Small intestine (tissue), 7 donors: ENCODE measurements around the gene GLTP. TPM values are rescaled to one million over a fixed set of nuclear protein-coding genes. Genes with fewer than 3 reads are reported as not detected.
A peak's percentile ranks its signal among the peaks of the same experiment; 100 is the strongest.

Experiments
- DNase-seq, 2 donors: peaks; one replicate each; pipeline versions ENCODE4 v3.0.0 to v3.0.0-alpha.2; 2013
- FAIRE-seq: peaks from 2 replicates; lab custom pipeline; 2012; peaks lifted over from hg19 to GRCh38; lab: Jason Lieb, UNC
- H3K27ac ChIP-seq, 3 donors: one replicate each; pipeline ENCODE4 v1.5.1; 2013; ENCODE audit warnings: low read length in 2 of 3, mild to moderate bottlenecking in 2 of 3, control low read depth in 1 of 3, inconsistent platforms in 1 of 3, low read depth in 1 of 3, moderate library complexity in 1 of 3
- H3K27me3 ChIP-seq, 3 donors: one replicate each; pipeline ENCODE4 v1.6.1; 2013; ENCODE audit warnings: low read length in 3 of 3, inconsistent platforms in 1 of 3; ENCODE audit not compliant: control insufficient read depth in 3 of 3, insufficient read depth in 3 of 3
- H3K36me3 ChIP-seq, 3 donors: one replicate each; pipeline ENCODE4 v1.6.1; 2013; ENCODE audit warnings: low read length in 3 of 3, inconsistent platforms in 1 of 3, low read depth in 1 of 3, mild to moderate bottlenecking in 1 of 3, moderate library complexity in 1 of 3; ENCODE audit not compliant: control insufficient read depth in 3 of 3, insufficient read depth in 2 of 3
- H3K4me1 ChIP-seq, 3 donors: one replicate each; pipeline ENCODE4 v1.6.1; 2013; ENCODE audit warnings: low read length in 2 of 3, inconsistent platforms in 1 of 3, low read depth in 1 of 3, mild to moderate bottlenecking in 1 of 3, moderate library complexity in 1 of 3; ENCODE audit not compliant: control insufficient read depth in 3 of 3, insufficient read depth in 2 of 3
- H3K4me3 ChIP-seq, 3 donors: one replicate each; pipeline ENCODE4 v1.5.1; 2013; ENCODE audit warnings: low read length in 3 of 3, control low read depth in 1 of 3, inconsistent platforms in 1 of 3, low read depth in 1 of 3, mild to moderate bottlenecking in 1 of 3, moderate library complexity in 1 of 3
- H3K9me3 ChIP-seq, 2 donors: one replicate each; pipeline ENCODE4 v1.6.1; 2013; ENCODE audit warnings: low read depth in 1 of 2, low read length in 1 of 2; ENCODE audit not compliant: control insufficient read depth in 2 of 2, insufficient read depth in 1 of 2
- WGBS, 3 donors: extraction: QIAGEN DNeasy Blood & Tissue Kit; methylation state at CpG; one replicate each; pipeline ENCODE4 v1.1.7; 2013; 5-methylcytosine and 5-hydroxymethylcytosine counted together
- polyA plus RNA-seq, 4 donors: library from polyadenylated mRNA; stranded (reverse) in 3 of 4; unstranded in 1 of 4; fragments of 200-250 nt in 3 of 4; fragments of 120-200 nt in 1 of 4; gene quantifications; one replicate each; pipeline versions ENCODE4 v1.2.1 to v1.2.3, GENCODE V29; 2013
- donor health status: healthy with polysubstance abuse.
- donor health status: control.
- donor health status: control.
- donor health status: Bipolar disorder and iron deficiency.
- donor health status: healthy.

Gene GLTP
- polyA plus RNA-seq, 4 donors = 16.6 to 35.5 (median 32.1) TPM

- FAIRE-seq = no peak
- WGBS, 3 donors = 68 to 81% (median 74%) methylated on average over 9 of the region's 9 CpGs
- DNase-seq = no peak
- Histone ChIP-seq H3K9me3 (no peaks in the 10 kb centered on the region), H3K36me3 (no peaks in the 10 kb centered on the region), H3K4me1 (peaks cover 0 to 6% (median 0%) of the 10 kb centered on the region in 3 donors), H3K27ac (no peak overlapping the region), H3K4me3 (no peak overlapping the region), H3K27me3 (no peaks in the 10 kb centered on the region)
Measured at GRCh38 chr12:109841356-109841755, 39.0 kb downstream of the GLTP start.

- no peaks in the 10 kb centered on the region for H3K27me3 ChIP-seq
- no peak overlapping the region for H3K27ac ChIP-seq
- no peak overlapping the region for H3K4me3 ChIP-seq
- WGBS, 3 donors = 38 to 51% (median 44%) methylated on average over 7 of the region's 7 CpGs
- DNase-seq (no peak), FAIRE-seq (no peak)
- no peaks in the 10 kb centered on the region for H3K36me3 ChIP-seq
- H3K9me3 ChIP-seq = no peaks in the 10 kb centered on the region
- H3K4me1 ChIP-seq = peaks cover 0 to 4% (median 0%) of the 10 kb centered on the region in 3 donors
Measured at GRCh38 chr12:109840305-109841074, 39.9 kb downstream of the GLTP start.

- Histone ChIP-seq H3K4me3 (no peak overlapping the region), H3K9me3 (no peaks in the 10 kb centered on the region), H3K4me1 (no peaks in the 10 kb centered on the region), H3K36me3 (no peaks in the 10 kb centered on the region), H3K27me3 (no peaks in the 10 kb centered on the region), H3K27ac (no peak overlapping the region)
- WGBS, 3 donors = 63 to 67% (median 64%) methylated on average over 5 to 6 of the region's 6 CpGs
- DNase-seq = no peak
- FAIRE-seq = no peak
Measured at GRCh38 chr12:109839444-109839843, 40.9 kb downstream of the GLTP start.

- H3K36me3 ChIP-seq = no peaks in the 10 kb centered on the region
- H3K4me3 ChIP-seq = no peak overlapping the region
- no peak for FAIRE-seq
- no peak overlapping the region for H3K27ac ChIP-seq
- H3K4me1 ChIP-seq = peaks cover 0 to 3% (median 0%) of the 10 kb centered on the region in 3 donors
- 8 to 53% (median 35%) methylated on average over 3 of the region's 3 CpGs for WGBS, 3 donors
- H3K9me3 ChIP-seq = no peaks in the 10 kb centered on the region
- peaks cover 0 to 7% (median 3%) of the 10 kb centered on the region in 3 donors for H3K27me3 ChIP-seq
- peak in 1 of 2 donors; percentile 24 for DNase-seq
Measured at GRCh38 chr12:109836916-109837315, 43.4 kb downstream of the GLTP start.

GRCh38 chr12:109835827-109836226, 44.5 kb downstream of the GLTP start:
- Histone ChIP-seq H3K4me1 (peaks cover 0 to 8% (median 0%) of the 10 kb centered on the region in 3 donors), H3K9me3 (no peaks in the 10 kb centered on the region), H3K27me3 (peaks cover 0 to 7% (median 3%) of the 10 kb centered on the region in 3 donors), H3K27ac (no peak overlapping the region), H3K4me3 (no peak overlapping the region), H3K36me3 (no peaks in the 10 kb centered on the region)
- 86 to 92% (median 89%) methylated on average over 4 of the region's 4 CpGs for WGBS, 3 donors
- DNase-seq (no peak), FAIRE-seq (no peak)

- peaks cover 0 to 9% (median 0%) of the 10 kb centered on the region in 3 donors for H3K4me1 ChIP-seq
- H3K36me3 ChIP-seq = no peaks in the 10 kb centered on the region
- peaks cover 0 to 7% (median 3%) of the 10 kb centered on the region in 3 donors for H3K27me3 ChIP-seq
- WGBS, 3 donors = 20 to 27% (median 26%) methylated on average over 53 to 67 of the region's 67 CpGs
- H3K9me3 ChIP-seq = no peaks in the 10 kb centered on the region
- H3K27ac ChIP-seq = no peak within 1 kb of the TSS
- no peak for FAIRE-seq
- H3K4me3 ChIP-seq = peak within 1 kb of the TSS in 2 of 3 donors; percentile 0 to 34
- DNase-seq = peak in 1 of 2 donors; percentile 56
Measured at GRCh38 chr12:109833307-109834189, 46.8 kb downstream of the GLTP start, which contains the start of gene TRPV4. Gene TRPV4 (minus strand): TSS chr12:109833398. CDS start chr12:109814796, 18,602 bp downstream.

GRCh38 chr12:109832541-109833306, 47.6 kb downstream of the GLTP start:
- Histone ChIP-seq H3K9me3 (no peaks in the 10 kb centered on the region), H3K27ac (no peak overlapping the region), H3K4me1 (peaks cover 0 to 9% (median 0%) of the 10 kb centered on the region in 3 donors), H3K4me3 (peak overlapping the region in 2 of 3 donors; percentile 0 to 34), H3K36me3 (no peaks in the 10 kb centered on the region), H3K27me3 (peaks cover 0 to 7% (median 3%) of the 10 kb centered on the region in 3 donors)
- FAIRE-seq = no peak
- 22 to 28% (median 25%) methylated on average over 23 to 31 of the region's 31 CpGs for WGBS, 3 donors
- no peak for DNase-seq
